NOMO-1 treated with DMSO at 0.1 percent for 48 hours (cell line): ENCODE measurements around the gene PHRF1.
"Not testable (repeated sequence)": the region's sequence is repeated elsewhere in the genome, so short reads cannot be mapped to it uniquely, and the experiment has no call there.

Source experiments
- DNase-seq: peaks from one replicate; lab custom pipeline; 2025; ENCODE audit not compliant: unreplicated experiment; lab: John Stamatoyannopoulos, UW

Gene PHRF1

DNA sequence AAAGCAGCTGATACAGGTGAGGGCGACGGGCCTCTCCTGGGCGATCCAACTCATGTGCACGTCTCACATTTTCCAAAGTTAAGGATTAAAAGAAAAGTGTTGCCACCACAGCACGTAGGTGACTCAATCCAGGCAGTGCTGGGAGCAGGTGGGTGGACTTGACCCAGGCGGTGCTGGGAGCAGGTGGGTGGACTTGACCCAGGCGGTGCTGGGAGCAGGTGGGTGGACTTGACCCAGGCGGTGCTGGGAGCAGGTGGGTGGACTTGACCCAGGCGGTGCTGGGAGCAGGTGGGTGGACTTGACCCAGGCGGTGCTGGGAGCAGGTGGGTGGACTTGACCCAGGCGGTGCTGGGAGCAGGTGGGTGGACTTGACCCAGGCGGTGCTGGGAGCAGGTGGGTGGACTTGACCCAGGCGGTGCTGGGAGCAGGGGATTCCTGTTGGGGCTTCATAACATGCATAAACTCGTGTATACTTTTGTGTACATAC is 71.4 kb downstream of the PHRF1 start:
- not testable (repeated sequence) for DNase-seq

DNA sequence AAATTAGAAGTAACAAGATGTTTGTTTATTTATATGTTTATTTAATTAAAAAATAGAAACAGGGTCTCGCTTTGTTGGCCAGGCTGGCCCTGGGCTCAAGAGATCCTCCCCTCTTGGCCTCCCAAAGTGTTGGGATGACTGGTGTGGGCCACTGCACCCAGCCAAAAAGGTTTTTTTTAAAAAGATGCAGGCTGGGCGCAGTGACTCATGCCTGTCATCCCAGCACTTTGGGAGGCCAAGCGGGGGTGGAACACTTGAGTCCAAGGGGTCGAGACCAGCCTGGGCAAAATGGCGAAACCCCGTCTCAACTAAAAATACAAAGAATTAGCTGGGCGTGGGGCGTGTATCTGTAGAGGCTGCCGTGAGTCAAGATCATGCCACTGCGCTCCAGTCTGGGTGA is 74.2 kb downstream of the PHRF1 start:
- DNase-seq: no peak

DNA sequence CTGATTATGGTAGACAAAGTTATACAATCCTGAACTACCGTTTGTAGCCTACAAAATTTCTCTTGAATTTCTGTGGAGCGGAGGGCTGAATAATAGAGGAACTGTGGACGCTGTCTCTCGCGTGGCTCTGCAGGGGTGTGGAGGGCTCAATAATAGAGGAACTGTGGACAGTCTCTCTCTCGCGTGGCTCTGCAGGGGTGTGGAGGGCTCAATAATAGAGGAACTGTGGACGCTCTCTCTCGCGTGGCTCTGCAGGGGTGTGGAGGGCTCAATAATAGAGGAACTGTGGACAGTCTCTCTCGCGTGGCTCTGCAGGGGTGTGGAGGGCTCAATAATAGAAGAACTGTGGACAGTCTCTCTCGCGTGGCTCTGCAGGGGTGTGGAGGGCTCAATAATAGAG is 76.9 kb downstream of the PHRF1 start:
- DNase-seq: not testable (repeated sequence)

DNA sequence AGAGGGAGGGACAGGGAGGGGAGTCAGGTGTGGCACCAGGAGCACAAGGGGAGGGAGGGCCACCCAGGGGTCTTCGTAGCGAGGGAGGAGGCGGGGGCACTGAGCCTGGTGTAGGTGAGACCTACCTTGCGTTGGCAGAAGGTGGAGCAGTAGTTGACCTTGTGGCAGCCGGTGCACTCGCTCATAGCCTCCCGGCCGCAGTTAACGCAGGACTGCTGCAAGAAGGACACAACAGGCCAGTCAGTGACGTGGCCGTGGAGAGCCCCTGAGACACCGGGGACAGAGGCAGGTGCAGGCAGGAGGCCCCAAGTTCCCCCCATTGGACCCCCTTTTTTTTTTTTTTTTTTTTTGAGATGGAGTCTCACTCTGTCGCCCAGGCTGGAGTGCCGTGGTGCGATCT is 77.6 kb downstream of the PHRF1 start:
- no peak for DNase-seq

DNA sequence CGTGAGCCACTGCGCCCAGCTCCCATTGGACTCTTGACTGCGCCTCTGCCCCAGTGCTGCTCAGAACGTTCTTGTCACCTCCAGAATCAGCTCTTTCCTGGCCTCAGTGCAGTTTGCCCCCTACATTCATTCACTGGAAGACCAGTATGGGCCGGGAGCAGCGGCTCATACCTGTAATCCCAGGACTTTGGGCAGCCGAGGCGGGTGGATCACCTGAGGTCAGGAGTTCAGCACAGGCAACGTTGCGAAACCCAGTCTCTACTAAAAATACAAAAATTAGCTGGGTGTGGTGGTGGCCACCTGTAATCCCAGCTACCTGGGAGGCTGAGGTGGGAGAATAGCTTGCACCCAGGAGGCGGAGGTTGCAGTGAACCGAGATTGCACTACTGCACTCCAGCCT is 78.2 kb downstream of the PHRF1 start:
- DNase-seq: not testable (repeated sequence)

DNA sequence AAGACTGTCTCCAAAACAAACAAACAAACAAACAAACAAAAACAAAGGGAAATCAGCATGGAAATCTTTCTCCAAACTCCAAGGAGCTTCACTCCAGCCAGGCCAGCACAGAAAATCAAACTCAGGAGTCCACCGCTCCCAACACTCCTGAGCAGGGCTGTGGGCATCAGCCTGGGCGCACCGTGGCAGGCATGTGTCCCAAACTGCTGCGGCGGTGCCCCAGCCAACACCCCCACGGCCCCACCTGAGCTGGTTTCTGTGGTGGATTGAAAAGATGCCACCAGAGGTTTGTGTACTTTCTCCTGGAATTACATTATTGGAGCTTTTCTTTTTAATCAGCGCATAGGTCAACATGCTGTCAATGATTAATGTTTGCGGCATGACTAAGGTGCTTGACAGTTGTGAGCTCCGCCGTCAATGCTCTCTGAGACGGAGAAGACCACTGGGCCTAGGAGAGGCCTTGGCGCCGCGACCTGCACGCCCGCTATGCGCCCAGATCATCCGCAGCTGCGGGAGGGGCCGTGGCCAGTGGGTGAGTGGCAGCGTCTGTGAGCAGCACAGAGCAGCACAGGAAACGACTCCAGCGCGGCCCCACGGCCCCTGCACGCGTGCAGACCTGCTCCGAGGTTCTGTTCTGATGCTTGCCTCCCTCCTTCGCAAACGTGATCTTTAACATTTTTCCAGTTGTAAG is 78.9 kb downstream of the PHRF1 start:
- no peak for DNase-seq

DNA sequence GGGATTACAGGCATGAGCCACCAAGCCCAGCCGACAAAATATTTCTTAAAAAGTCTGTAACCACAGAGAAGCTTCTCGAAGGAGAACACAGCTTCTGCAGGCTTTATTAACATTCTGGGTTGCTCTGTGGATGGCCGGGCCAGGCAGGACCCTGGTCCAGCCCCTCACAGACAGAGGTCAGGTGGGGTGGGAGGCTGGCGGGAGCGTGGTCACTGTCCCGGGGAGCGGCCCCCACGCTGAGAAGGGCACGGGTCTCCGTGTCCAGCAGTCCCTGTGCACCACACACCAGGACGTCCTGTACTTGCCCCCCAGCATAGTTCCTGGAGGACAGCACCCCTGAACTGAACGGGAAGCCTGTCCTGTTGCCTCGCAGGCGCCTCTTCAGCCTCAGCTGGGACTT is 80.2 kb downstream of the PHRF1 start:
- no peak for DNase-seq

DNA sequence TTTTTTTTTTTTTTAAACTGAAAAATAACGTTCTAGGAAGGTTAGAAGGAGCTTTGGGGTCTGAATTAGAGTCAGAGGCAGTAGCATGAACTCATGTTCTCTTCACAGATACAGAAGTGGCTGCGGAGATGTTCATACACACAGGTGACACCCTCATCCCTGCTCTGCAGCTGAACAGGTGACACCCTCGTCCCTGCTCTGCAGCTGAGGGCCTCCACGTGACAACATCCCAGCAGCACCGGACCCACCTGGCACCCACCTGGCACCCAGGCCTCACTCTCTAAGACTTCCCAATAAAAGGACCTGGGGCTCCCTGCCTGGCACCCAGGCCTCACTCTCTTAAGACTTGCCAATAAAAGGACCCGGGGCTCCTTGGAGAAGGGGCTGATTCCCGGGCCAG is 80.6 kb downstream of the PHRF1 start:
- DNase-seq: no peak

DNA sequence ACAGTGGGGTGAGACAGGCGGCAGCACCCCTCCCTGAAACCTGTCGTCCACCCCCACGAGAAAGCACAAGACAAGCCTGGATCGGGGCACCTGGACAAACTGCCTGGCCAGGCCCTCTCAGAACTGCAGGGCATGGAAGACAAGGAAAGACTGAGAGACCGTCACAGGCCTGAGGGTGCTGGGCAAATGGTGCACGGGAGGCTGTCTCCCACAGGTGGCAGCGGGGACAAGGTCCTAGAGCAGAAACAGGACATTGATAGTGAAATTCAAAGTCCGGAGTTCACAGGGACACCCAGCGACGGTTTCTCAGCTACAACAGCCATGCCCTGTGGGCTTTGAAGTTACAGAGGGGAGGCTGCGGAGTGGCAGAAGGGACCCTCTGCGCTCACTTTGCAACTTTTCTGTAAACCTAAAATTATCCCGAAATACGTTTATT is 81.4 kb downstream of the PHRF1 start:
- DNase-seq: no peak

DNA sequence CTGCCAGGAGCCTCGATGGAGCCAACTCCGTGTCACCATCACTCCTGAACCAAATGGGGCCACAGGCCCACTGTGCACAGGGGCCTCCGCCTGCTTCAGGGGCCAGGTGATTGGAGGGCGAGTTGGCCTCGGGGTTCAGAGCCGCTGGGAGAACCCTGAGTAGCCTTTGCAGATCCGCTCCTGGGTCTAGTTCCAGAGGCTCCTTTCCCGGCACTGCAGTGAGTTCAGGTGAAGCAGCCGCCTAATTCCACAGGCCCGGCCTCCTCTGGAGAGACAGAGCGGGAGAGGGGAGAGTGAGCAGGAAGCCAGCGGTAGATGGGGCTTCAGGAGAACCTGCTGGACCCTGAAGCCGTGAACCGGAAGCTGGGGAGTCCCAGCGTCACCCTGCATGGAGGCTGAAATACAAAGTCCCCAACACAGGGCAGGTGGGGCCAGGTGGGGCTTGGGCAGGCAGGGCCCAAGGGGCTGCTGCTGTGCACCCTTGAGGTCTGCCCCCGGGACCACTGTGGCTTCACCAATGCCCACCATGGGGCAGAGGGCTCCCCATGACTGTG is 83.3 kb downstream of the PHRF1 start:
- no peak for DNase-seq

DNA sequence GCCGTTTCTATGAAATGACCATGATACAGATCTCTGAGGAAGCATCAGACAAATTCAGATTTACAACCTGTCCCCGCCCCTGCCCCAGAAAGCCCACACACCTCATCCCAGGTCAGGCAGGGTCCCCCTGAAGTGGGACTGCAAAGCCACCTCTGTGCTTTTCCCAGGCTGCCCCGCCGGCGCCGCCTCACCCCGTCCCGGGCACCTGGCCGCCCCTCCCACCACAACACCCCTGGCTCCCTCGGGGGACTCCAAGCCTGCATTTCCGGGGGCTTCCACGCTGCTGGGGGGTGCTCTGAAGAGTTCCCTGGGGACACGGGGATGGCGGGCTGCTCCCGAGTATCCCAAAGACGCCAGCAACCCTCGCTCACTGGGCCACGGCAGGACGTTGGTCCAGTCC is 84.0 kb downstream of the PHRF1 start:
- no peak for DNase-seq

DNA sequence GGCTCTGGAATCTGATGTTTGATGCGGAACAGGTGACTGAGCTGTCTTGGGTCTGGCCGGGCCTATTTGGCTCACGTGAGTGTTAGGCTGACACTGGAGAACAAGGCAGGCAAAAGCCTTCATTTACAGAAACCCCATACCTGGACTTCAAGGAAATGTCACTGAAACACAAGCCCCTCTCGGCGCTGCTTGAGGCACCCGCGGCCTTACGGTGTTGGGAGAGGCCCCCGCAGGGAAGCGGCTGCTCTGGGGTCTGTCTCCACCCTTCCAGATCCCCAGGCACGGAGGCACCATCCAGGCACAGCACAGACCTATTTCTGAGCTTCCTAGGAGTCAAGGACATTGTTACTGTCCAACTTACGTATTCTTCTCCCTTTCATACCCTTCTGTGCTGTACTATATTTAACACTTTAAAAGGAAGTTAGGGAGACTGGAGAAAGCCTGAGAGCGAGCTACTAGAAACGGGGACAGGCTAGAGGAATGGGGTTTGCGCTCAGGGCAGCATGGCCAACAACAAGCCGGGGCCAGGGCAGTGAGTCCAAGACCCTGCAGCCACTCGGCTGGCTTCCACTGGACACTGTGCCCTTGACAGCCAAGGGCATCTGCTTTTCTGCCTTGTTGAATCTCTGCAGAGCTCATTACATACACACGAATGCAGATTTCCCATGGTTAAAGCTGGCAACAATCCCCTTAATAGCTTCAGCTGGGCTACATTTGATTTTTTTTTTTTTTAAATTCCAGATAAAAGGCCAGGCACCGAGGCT is 84.6 kb downstream of the PHRF1 start:
- DNase-seq: no peak
